Left cardiac atrium (tissue), 4 donors: Measurements from ENCODE around the gene NSUN4. TPM values are rescaled to one million over a fixed set of nuclear protein-coding genes. Genes with fewer than 3 reads are reported as not detected.
A peak's percentile ranks its signal among the peaks of the same experiment; 100 is the strongest.
"Not testable (repeated sequence)": the region's sequence is repeated elsewhere in the genome, so short reads cannot be mapped to it uniquely, and the experiment has no call there.

ENCODE experiments used
- ATAC-seq, 2 donors: fragments of 200-7000 bp; cut with Tn5 transposase; one replicate each; pipeline ENCODE4 v1.9.1; 2020; ENCODE audit warnings: mild to moderate bottlenecking in 2 of 2, moderate library complexity in 2 of 2
- DNase-seq: peaks from one replicate; pipeline ENCODE4 v3.0.0-alpha.2; 2020
- intact Hi-C, 2 donors: fragments of 100-400 bp; cut with DNase I; formaldehyde crosslinking; loops; one replicate each; pipeline versions ENCODE4 v1.14.1 to v1.15.1; 2022 to 2023
- total RNA-seq, 2 donors: library from RNA; stranded (reverse); fragmentation: NEBNext Ultra II Directional; extraction: Animal tissue kit (Norgen Biotek cat#: 25700); gene quantifications; one replicate each; pipeline ENCODE4 v1.2.1, GENCODE V29; 2021
- donor health status: DM: no; HTN: yes; CAD: no.
- donor health status: DM: no; HTN: yes; CAD: no; lungs with severe emphysema.
- donor health status: DM: yes; HTN: yes; CAD: no.
- donor health status: Dilated cardiomyopathy.

NSUN4 gene
- total RNA-seq, 2 donors from 2014 or later, result 13.4 to 17.4 TPM

DNA sequence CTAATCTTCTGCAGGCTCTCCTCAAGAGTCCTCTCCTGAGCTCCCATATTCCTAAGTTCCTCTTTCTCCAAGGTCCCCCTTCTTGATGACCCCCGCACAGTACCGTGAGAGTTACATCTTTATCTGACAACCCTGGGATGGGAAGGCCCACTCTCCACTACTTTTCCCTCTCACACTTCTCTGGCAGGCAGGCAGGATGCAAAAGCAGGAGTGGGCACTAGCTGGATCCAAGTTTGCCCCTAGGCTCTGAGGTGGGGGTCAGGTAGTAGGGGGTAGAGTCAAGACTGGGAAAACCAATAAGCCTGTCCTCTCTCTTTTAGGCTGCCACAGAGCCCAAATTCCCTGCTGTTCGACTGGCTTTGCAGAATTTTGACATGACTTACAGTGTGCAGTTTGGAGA, 3.9 kb downstream of the NSUN4 start:
- DNase-seq (no peak), ATAC-seq (no peak)
- intact Hi-C loops, result loop anchor here (10.0 kb wide), 2 partner anchors 90 to 100 kb away; partner anchors contain the start of gene RAD54L (in 1 of the 2)

- intact Hi-C loops, result loop anchor here (10.0 kb wide), 2 partner anchors 90 to 100 kb away; partner anchors contain the start of gene RAD54L (in 1 of the 2)
- ATAC-seq (no peak), DNase-seq (no peak)
Observed at GRCh38 chr1:46345281-46345680, 4.7 kb downstream of the NSUN4 start.

- intact Hi-C loops, result no loop called here
- ATAC-seq (no peak), DNase-seq (no peak)
Observed at GRCh38 chr1:46352363-46352762, 11.8 kb downstream of the NSUN4 start.

DNA sequence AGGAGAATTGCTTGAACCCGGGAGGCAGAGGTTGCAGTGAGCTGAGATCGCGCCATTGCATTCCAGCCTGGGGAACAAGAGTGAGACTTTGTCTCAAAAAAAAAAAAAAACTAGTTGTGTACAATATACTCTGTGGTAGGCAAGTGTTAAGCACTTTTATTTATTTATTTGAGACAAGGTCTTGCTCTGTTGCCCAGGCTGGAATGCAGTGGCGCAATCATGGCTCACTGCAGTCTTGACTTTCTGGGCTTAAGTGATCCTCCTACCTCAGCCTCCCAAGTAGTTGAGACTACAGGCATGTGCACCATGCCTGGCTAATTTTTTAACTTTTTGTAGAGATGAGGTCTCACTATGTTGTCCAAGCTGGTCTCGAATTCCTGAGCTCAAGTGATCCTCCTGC, 15.3 kb downstream of the NSUN4 start:
- intact Hi-C loops, DNase-seq, ATAC-seq: not testable (repeated sequence)

DNA sequence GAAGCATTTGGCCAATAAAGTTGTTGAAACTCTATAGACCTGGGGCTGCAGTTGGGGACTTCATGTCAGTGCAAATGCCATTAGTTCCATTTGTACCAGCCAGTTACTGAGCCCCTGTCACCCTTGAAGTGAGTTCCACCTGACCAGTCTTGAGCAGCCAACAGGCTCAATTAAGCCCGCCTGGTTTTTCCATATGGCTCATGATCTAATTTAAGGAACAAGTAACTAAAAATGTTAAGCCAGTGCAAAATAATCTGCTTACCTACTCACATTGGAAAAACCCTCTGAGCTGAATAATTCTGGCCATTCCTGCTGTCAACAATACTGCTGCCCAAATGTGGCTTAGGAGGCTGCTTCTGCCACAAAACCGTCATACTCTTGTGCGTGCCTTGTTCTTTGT, 21.6 kb downstream of the NSUN4 start:
- ATAC-seq (no peak), DNase-seq (no peak)
- intact Hi-C loops, result no loop called here

GRCh38 chr1:46363121-46363520, 22.5 kb downstream of the NSUN4 start:
- DNase-seq (no peak), ATAC-seq (no peak)
- intact Hi-C loops, result no loop called here

- intact Hi-C loops, result no loop called here
- DNase-seq (no peak), ATAC-seq (no peak)
Observed at GRCh38 chr1:46364612-46365011, 24.0 kb downstream of the NSUN4 start.

DNA sequence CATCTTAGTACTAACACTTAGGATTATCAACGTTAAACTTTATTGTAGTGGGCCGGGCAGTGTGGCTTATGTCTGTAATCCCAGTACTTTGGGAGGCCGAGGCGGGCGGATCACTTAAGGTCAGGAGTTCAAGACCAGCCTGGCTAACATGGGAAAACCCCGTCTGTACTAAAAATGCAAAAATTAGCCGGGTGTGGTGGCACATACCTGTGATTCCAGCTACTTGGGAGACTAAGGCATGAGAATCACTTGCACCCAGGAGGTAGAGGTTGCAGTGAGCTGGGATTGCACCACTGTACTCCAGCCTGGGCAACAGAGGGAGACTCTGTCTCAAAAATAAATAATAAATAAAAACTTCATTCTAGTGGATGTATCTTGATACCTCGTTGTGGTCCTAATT, 25.2 kb downstream of the NSUN4 start:
- intact Hi-C loops, ATAC-seq, DNase-seq: not testable (repeated sequence)

DNA sequence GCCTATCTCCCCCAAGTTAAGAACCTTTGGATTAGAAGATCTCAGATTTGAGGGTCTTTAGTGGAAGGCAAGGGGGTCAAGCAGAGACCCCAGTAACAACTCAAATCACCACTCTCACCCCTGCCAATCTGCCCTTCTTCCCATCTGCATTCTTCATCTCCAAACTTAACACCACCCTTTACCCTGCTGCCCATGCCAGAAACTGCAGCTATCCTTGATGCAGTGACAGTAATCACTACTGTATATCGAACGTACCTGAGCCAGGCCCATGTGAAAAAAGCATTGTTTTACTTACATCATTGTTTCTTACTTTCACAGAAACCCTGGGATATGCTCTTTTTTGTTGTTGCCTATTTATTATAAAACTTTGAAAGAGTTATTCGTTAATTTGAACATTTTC, 26.5 kb downstream of the NSUN4 start:
- DNase-seq, result no peak
- intact Hi-C loops, result no loop called here
- ATAC-seq, result no peak

- ATAC-seq, DNase-seq, intact Hi-C loops: not testable (repeated sequence)
Observed at GRCh38 chr1:46367701-46368100, 27.1 kb downstream of the NSUN4 start.

GRCh38 chr1:46368791-46369190, 28.2 kb downstream of the NSUN4 start:
- ATAC-seq, result no peak
- intact Hi-C loops, result no loop called here
- DNase-seq, result no peak

GRCh38 chr1:46369542-46370213, 29.1 kb downstream of the NSUN4 start:
- DNase-seq (no peak), ATAC-seq (no peak)
- intact Hi-C loops, result no loop called here

- no peak for DNase-seq
- peak in 1 of 2 donors; percentile 33 for ATAC-seq
Observed at GRCh38 chr1:46370214-46370633, 29.6 kb downstream of the NSUN4 start.

GRCh38 chr1:46372431-46372830, 31.8 kb downstream of the NSUN4 start:
- intact Hi-C loops, result no loop called here

More at GRCh38 chr1:46370214-46370633, 29.6 kb downstream of the NSUN4 start:
- intact Hi-C loops, result no loop called here

DNA sequence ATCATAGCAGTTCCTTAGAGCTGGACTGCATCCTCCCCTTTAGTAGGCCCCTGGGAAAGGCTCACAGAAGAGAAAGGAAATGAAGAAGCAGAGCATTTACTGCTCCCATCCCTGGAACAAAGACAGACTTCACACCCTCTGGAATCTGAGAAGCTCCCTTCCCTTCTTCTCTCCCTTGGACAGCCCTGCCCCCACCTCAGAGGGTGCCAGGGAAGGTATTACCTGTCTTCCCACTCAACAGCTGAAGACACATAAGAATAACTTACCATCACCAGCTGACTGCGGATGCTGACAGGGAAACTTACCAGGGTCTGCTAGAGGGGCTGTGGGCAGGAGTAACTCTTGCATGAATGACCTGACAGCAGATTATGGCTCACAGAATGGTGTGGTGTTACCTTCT, 39.4 kb downstream of the NSUN4 start:
- ATAC-seq (no peak), DNase-seq (no peak)
- intact Hi-C loops, result no loop called here

More at GRCh38 chr1:46372431-46372830, 31.8 kb downstream of the NSUN4 start:
- DNase-seq (no peak), ATAC-seq (no peak)

- DNase-seq, result no peak
- intact Hi-C loops, result no loop called here
Observed at GRCh38 chr1:46380508-46380907, 39.9 kb downstream of the NSUN4 start.

DNA sequence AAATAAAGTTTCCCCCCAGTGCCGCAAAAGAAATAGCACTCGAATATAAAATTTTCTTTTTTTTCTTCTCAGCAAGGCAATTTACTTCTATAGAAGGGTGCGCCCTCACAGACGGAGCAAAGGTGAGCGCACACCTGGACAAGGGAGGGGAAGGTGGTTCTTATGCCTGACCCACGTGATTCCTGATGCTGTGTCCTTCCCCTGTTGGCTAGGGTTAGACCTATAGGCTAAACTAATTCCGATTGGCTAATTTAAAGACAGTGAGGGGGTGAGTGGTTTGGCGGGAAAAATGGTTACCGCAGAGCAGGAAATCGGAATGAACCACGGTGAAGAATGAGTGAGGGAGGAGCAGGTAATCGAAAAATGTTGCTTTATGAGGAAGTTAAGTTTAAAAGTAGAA, 52.9 kb downstream of the NSUN4 start:
- DNase-seq (no peak), ATAC-seq (no peak)
- intact Hi-C loops, result no loop called here

More at GRCh38 chr1:46380508-46380907, 39.9 kb downstream of the NSUN4 start:
- no peak for ATAC-seq

GRCh38 chr1:46394108-46394871, 53.7 kb downstream of the NSUN4 start, which contains the start of gene FAAH:
Gene FAAH, plus strand, starts transcription at chr1:46394317. Its CDS starts 32 bp downstream, at chr1:46394349.
- intact Hi-C loops, result no loop called here
- ATAC-seq (peak; percentile 75 to 87), DNase-seq (peak; percentile 57)

DNA sequence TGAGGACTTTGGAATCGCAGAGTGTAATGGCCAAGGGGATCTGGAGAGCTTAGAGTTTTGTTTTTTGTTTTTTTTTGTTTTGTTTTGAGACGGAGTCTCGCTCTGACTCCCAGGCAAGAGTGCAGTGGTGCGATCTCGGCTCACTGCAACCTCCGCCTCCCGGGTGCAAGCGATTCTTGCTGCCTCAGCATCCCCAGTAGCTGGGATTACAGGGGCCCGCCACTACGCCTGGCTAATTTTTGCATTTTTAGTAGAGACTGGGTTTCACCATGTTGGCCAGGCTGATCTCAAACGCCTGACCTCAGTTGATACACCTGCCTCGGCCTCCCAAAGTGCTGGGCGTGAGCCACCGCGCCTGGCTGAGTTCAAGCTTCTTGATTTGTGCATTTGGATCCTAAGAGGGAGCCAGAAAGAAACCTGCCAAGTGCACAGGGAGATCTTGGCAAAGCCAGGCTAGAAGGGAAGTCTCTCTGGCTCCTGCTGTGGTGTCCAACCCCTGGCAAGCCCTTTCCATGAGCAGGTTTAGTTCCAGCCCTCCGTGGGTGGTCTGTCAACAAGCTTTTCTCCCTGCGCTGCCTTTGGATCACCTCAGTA, 54.4 kb downstream of the NSUN4 start:
- intact Hi-C loops, result no loop called here
- DNase-seq (no peak), ATAC-seq (peak; percentile 51 to 62)
